ENCODE data around the gene U2SURP. TPM values are rescaled to one million over a fixed set of nuclear protein-coding genes. Genes with fewer than 3 reads are reported as not detected.

The U2SURP gene
- total RNA-seq, 1 donor from 2014 or later, result 106 TPM

GRCh38 chr3:143084856-143085731 lies 83.7 kb downstream of the U2SURP start:
- H3K9ac ChIP-seq (ENCODE audit: low read length), result no peak overlapping the region
- no peaks in the 10 kb centered on the region for H3K79me2 ChIP-seq (ENCODE audit: insufficient read depth, low read length)
- H3K4me1 Mint-ChIP-seq (ENCODE audit: low read depth, unreplicated experiment), result peaks cover 6% of the 10 kb centered on the region
- peak overlapping the region; percentile 33 for H3K27ac ChIP-seq (ENCODE audit: low read depth, low read length)
- FAIRE-seq (no peak), DNase-seq (ENCODE audit: low read depth) (peak; percentile 34)
- H3K27me3 ChIP-seq (ENCODE audit: insufficient read depth, low read length), result no peaks in the 10 kb centered on the region
- H3K4me2 ChIP-seq (ENCODE audit: low read length), result no peak overlapping the region
- no peak overlapping the region for H3K4me3 ChIP-seq (ENCODE audit: insufficient read depth, low read depth, low read length)
- H3K9me3 Mint-ChIP-seq (ENCODE audit: unreplicated experiment), result no peaks in the 10 kb centered on the region
- peak overlapping the region; percentile 59 for H2AFZ ChIP-seq (ENCODE audit: low read depth, low read length)
- H3K9me3 ChIP-seq (ENCODE audit: insufficient read depth, low read depth, low read length), result no peaks in the 10 kb centered on the region
- H3K36me3 ChIP-seq (ENCODE audit: insufficient read depth, low read length), result no peaks in the 10 kb centered on the region
- H3K27me3 Mint-ChIP-seq (ENCODE audit: low read depth, unreplicated experiment), result peaks cover 3% of the 10 kb centered on the region
- no peaks in the 10 kb centered on the region for H3K36me3 Mint-ChIP-seq (ENCODE audit: low read depth, unreplicated experiment)
- H3K4me3 Mint-ChIP-seq (ENCODE audit: unreplicated experiment), result no peak overlapping the region
- H3K4me1 ChIP-seq (ENCODE audit: insufficient read depth, low read length), result peaks cover 4% of the 10 kb centered on the region
- peak overlapping the region; percentile 12 for H3K27ac Mint-ChIP-seq (ENCODE audit: unreplicated experiment)
- H4K20me1 ChIP-seq (ENCODE audit: insufficient read depth, low read length), result no peaks in the 10 kb centered on the region
- TF ChIP-seq EZH2 (IDR thresholded peaks at IDR 0.05; ENCODE audit: insufficient read depth, low read length) (no peak), CTCF (IDR thresholded peaks at IDR 0.05; ENCODE audit: insufficient read depth, low read depth, low read length) (no peak)

- Histone ChIP-seq H3K4me2 (ENCODE audit: low read length) (no peak overlapping the region), H3K79me2 (ENCODE audit: insufficient read depth, low read length) (no peaks in the 10 kb centered on the region), H3K4me3 (ENCODE audit: insufficient read depth, low read depth, low read length) (no peak overlapping the region), H3K4me1 (ENCODE audit: insufficient read depth, low read length) (peaks cover 4% of the 10 kb centered on the region), H3K9me3 (ENCODE audit: insufficient read depth, low read depth, low read length) (no peaks in the 10 kb centered on the region), H3K36me3 (ENCODE audit: insufficient read depth, low read length) (no peaks in the 10 kb centered on the region), H4K20me1 (ENCODE audit: insufficient read depth, low read length) (no peaks in the 10 kb centered on the region), H3K27ac (ENCODE audit: low read depth, low read length) (no peak overlapping the region), H2AFZ (ENCODE audit: low read depth, low read length) (no peak overlapping the region), H3K9ac (ENCODE audit: low read length) (no peak overlapping the region), H3K27me3 (ENCODE audit: insufficient read depth, low read length) (no peaks in the 10 kb centered on the region)
- no peak for TF ChIP-seq CTCF (IDR thresholded peaks at IDR 0.05; ENCODE audit: insufficient read depth, low read depth, low read length)
- no peak for TF ChIP-seq EZH2 (IDR thresholded peaks at IDR 0.05; ENCODE audit: insufficient read depth, low read length)
- Mint-ChIP-seq H3K9me3 (ENCODE audit: unreplicated experiment) (no peaks in the 10 kb centered on the region), H3K27me3 (ENCODE audit: low read depth, unreplicated experiment) (peaks cover 7% of the 10 kb centered on the region), H3K36me3 (ENCODE audit: low read depth, unreplicated experiment) (no peaks in the 10 kb centered on the region), H3K4me3 (ENCODE audit: unreplicated experiment) (no peak overlapping the region), H3K27ac (ENCODE audit: unreplicated experiment) (no peak overlapping the region), H3K4me1 (ENCODE audit: low read depth, unreplicated experiment) (peaks cover 6% of the 10 kb centered on the region)
- FAIRE-seq (no peak), DNase-seq (ENCODE audit: low read depth) (no peak)
Measured at GRCh38 chr3:143088835-143089234, 87.5 kb downstream of the U2SURP start.

- H3K36me3 ChIP-seq (ENCODE audit: insufficient read depth, low read length), result no peaks in the 10 kb centered on the region
- Mint-ChIP-seq H3K9me3 (ENCODE audit: unreplicated experiment) (no peaks in the 10 kb centered on the region), H3K4me1 (ENCODE audit: low read depth, unreplicated experiment) (peaks cover 2% of the 10 kb centered on the region), H3K4me3 (ENCODE audit: unreplicated experiment) (no peak overlapping the region), H3K27ac (ENCODE audit: unreplicated experiment) (no peak overlapping the region), H3K36me3 (ENCODE audit: low read depth, unreplicated experiment) (no peaks in the 10 kb centered on the region), H3K27me3 (ENCODE audit: low read depth, unreplicated experiment) (peaks cover 8% of the 10 kb centered on the region)
- no peak overlapping the region for H3K27ac ChIP-seq (ENCODE audit: low read depth, low read length)
- no peaks in the 10 kb centered on the region for H3K9me3 ChIP-seq (ENCODE audit: insufficient read depth, low read depth, low read length)
- H2AFZ ChIP-seq (ENCODE audit: low read depth, low read length), result no peak overlapping the region
- H3K79me2 ChIP-seq (ENCODE audit: insufficient read depth, low read length), result no peaks in the 10 kb centered on the region
- no peak for FAIRE-seq
- no peak for DNase-seq (ENCODE audit: low read depth)
- H3K9ac ChIP-seq (ENCODE audit: low read length), result no peak overlapping the region
- TF ChIP-seq EZH2 (IDR thresholded peaks at IDR 0.05; ENCODE audit: insufficient read depth, low read length) (no peak), CTCF (IDR thresholded peaks at IDR 0.05; ENCODE audit: insufficient read depth, low read depth, low read length) (no peak)
- peaks cover 3% of the 10 kb centered on the region for H3K4me1 ChIP-seq (ENCODE audit: insufficient read depth, low read length)
- no peak overlapping the region for H3K4me3 ChIP-seq (ENCODE audit: insufficient read depth, low read depth, low read length)
- H3K4me2 ChIP-seq (ENCODE audit: low read length), result no peak overlapping the region
- no peaks in the 10 kb centered on the region for H3K27me3 ChIP-seq (ENCODE audit: insufficient read depth, low read length)
- H4K20me1 ChIP-seq (ENCODE audit: insufficient read depth, low read length), result no peaks in the 10 kb centered on the region
Measured at GRCh38 chr3:143089965-143090364, 88.6 kb downstream of the U2SURP start.

Data from astrocyte (in vitro differentiated cells and primary cell).